HepG2 (cell line): ENCODE data around the gene ARMH1. TPM values are rescaled to one million over a fixed set of nuclear protein-coding genes. Genes with fewer than 3 reads are reported as not detected.

Source experiments
- HNRNPLL ChIP-seq: fragments of 200-400 bp; formaldehyde crosslinking; IDR thresholded peaks from 2 replicates; pipeline ENCODE4 v1.6.1; 2017; ENCODE audit warnings: mild to moderate bottlenecking, low read depth, low read length; ENCODE audit not compliant: poor library complexity, severe bottlenecking
- NFE2L1 ChIP-seq: sonication (generic); formaldehyde crosslinking; IDR thresholded peaks from 2 replicates; pipeline ENCODE4 v1.4.0; 2020; ENCODE audit warnings: missing genetic modification reagents, mild to moderate bottlenecking, borderline replicate concordance
- SAFB2 ChIP-seq: sonication (generic); formaldehyde crosslinking; IDR thresholded peaks from 2 replicates; pipeline ENCODE4 v1.5.1; 2020; ENCODE audit warnings: missing genetic modification reagents, low read depth, mild to moderate bottlenecking, borderline replicate concordance
- TAF1 ChIP-seq: sonication (generic); formaldehyde crosslinking; IDR thresholded peaks from 2 replicates; pipeline ENCODE4 v1.4.0; 2020; ENCODE audit warnings: missing genetic modification reagents
- TP53 ChIP-seq: sonication (generic); formaldehyde crosslinking; conservative IDR thresholded peaks from 2 replicates; pipeline ENCODE4 v1.4.0; 2020; ENCODE audit warnings: missing genetic modification reagents
- U2AF2 ChIP-seq: fragments of 200-400 bp; formaldehyde crosslinking; IDR thresholded peaks from 2 replicates; pipeline ENCODE4 v1.6.1; 2017; ENCODE audit warnings: low read depth, mild to moderate bottlenecking, low read length
- ZNF24 ChIP-seq: fragments of 450-650 bp; IDR thresholded peaks from 2 replicates; pipeline ENCODE4 v1.6.1; 2017; ENCODE audit warnings: antibody characterized with exemption, mild to moderate bottlenecking
- ZNF264 ChIP-seq: sonication (generic); formaldehyde crosslinking; IDR thresholded peaks from 2 replicates; pipeline ENCODE4 v1.4.0; 2020; ENCODE audit warnings: missing genetic modification reagents
- ZNF30 ChIP-seq: sonication (generic); formaldehyde crosslinking; IDR thresholded peaks from 2 replicates; pipeline ENCODE4 v1.5.0; 2020; ENCODE audit warnings: mild to moderate bottlenecking, missing genetic modification reagents
- ZNF619 ChIP-seq: sonication (generic); formaldehyde crosslinking; IDR thresholded peaks from 2 replicates; pipeline ENCODE4 v1.4.0; 2020; ENCODE audit warnings: mild to moderate bottlenecking, missing genetic modification reagents
- polyA plus RNA-seq, 8 experiments: library from polyadenylated mRNA; depleted of rRNA in 3 of 8; stranded (reverse) in 7 of 8; unstranded in 1 of 8; fragments of >200 nt; fragmentation: Illumina TruSeq in 4 of 8; extraction: Trizol in 4 of 8; gene quantifications; 2 replicates each; pipeline versions ENCODE4 v1.2.1 to v1.2.3, GENCODE V29; 2011 to 2016; ENCODE audit warnings: low read depth in 4 of 8, missing spikeins in 1 of 8, mixed read lengths in 1 of 8; ENCODE audit not compliant: insufficient read depth in 1 of 8
- total RNA-seq, 5 experiments: library from RNA; depleted of rRNA; stranded (reverse); fragments of >200 nt; fragmentation: Illumina TruSeq; extraction: Trizol; gene quantifications; 2 replicates each; pipeline ENCODE4 v1.2.3, GENCODE V29; 2016; ENCODE audit warnings: low read depth in 1 of 5
- TF ChIP-seq, protein P1 (sequence below): sonication (generic); formaldehyde crosslinking; IDR thresholded peaks from 2 replicates; pipeline ENCODE4 v1.4.0; 2020; ENCODE audit warnings: mild to moderate bottlenecking, missing genetic modification reagents, borderline replicate concordance
- TF ChIP-seq, protein P2 (sequence below): sonication (generic); formaldehyde crosslinking; conservative IDR thresholded peaks from 2 replicates; pipeline ENCODE4 v1.4.0; 2020; ENCODE audit warnings: missing genetic modification reagents
- TF ChIP-seq, protein P3 (sequence below): sonication (generic); formaldehyde crosslinking; IDR thresholded peaks from 2 replicates; pipeline ENCODE4 v1.5.0; 2020; ENCODE audit warnings: missing genetic modification reagents, mild to moderate bottlenecking, borderline replicate concordance
- TF ChIP-seq, protein P4 (sequence below), 2 experiments: sonication (generic) in 1 of 2; formaldehyde crosslinking in 1 of 2; IDR thresholded peaks; 2 replicates each; pipeline versions ENCODE4 v1.4.0 to v1.6.1; 2016 to 2020; ENCODE audit warnings: borderline replicate concordance in 1 of 2, low read depth in 1 of 2, mild to moderate bottlenecking in 1 of 2, missing genetic modification reagents in 1 of 2
- TF ChIP-seq, protein P5 (sequence below): sonication (generic); formaldehyde crosslinking; IDR thresholded peaks from 2 replicates; pipeline ENCODE4 v1.8.0; 2022; ENCODE audit warnings: missing genetic modification reagents, mild to moderate bottlenecking, inconsistent platforms, borderline replicate concordance

The ARMH1 gene
- total and polyA plus RNA-seq, 2 of the 13 experiments (the other 11 are each of a cell fraction or from before 2014, with no cell fraction given), result 0.69 TPM; not detected in 1

DNA sequence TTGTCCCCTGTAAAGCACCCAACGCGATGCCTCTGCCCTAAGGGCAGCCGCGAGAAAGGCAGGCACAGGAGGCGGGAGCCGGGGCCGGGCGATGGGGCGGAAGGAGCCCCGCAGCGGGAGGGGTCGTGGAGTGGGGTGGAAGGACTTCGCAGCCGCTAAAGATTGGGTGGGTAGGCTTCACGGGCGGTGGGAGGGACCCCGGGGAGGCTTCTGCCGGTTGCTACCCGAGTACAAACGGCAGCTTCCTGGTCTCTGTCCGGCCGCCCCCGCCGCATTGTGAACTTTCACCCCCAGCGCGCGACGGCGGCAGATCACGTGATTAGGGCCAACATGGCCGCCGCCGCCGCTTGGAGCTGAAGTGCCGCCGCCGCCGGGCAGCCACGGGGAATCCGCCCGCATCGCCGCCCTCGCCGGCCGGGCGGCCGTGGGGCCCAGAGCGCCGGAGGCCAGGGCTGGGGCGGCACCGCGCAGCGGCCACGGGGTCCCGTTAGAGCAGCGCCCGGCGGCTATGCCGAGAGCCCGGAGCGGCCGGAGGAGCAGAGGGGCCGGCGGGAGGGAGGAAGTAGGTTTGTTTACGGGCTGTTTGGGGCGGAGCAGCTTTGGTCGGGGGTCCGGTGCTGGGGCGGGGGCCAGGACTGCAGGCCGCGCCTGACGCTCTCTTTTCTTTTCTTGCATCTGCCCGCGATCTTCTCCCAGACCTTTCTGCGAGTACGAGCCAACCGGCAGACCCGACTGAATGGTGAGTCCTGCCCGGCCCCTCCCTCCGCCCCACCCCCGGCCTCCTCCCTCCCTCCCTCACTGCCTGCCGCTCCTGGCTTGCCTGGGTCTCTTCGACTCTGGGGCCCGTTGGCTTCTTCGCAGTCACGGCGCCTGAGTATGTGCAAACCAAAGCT, 42.6 kb upstream of the ARMH1 start (continued):
- no peak for TF ChIP-seq HNRNPLL
- peak; percentile 74 for TF ChIP-seq TAF1 (CRISPR knock-in tag)
- no peak for TF ChIP-seq ZNF619 (CRISPR knock-in tag)
- TF ChIP-seq ZNF30 (CRISPR knock-in tag), result no peak
- TF ChIP-seq NFE2L1 (CRISPR knock-in tag), result no peak
- TF ChIP-seq ZNF24, result no peak
- TF ChIP-seq U2AF2, result no peak
- TF ChIP-seq ZNF264, result no peak
- TF ChIP-seq, protein P1, sequence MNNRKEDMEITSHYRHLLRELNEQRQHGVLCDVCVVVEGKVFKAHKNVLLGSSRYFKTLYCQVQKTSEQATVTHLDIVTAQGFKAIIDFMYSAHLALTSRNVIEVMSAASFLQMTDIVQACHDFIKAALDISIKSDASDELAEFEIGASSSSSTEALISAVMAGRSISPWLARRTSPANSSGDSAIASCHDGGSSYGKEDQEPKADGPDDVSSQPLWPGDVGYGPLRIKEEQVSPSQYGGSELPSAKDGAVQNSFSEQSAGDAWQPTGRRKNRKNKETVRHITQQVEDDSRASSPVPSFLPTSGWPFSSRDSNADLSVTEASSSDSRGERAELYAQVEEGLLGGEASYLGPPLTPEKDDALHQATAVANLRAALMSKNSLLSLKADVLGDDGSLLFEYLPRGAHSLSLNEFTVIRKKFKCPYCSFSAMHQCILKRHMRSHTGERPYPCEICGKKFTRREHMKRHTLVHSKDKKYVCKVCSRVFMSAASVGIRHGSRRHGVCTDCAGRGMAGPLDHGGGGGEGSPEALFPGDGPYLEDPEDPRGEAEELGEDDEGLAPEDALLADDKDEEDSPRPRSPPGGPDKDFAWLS, result no peak
- no peak for TF ChIP-seq SAFB2 (CRISPR knock-in tag)
- no peak for TF ChIP-seq TP53 (CRISPR knock-in tag)
- TF ChIP-seq, protein P2, sequence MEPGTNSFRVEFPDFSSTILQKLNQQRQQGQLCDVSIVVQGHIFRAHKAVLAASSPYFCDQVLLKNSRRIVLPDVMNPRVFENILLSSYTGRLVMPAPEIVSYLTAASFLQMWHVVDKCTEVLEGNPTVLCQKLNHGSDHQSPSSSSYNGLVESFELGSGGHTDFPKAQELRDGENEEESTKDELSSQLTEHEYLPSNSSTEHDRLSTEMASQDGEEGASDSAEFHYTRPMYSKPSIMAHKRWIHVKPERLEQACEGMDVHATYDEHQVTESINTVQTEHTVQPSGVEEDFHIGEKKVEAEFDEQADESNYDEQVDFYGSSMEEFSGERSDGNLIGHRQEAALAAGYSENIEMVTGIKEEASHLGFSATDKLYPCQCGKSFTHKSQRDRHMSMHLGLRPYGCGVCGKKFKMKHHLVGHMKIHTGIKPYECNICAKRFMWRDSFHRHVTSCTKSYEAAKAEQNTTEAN (CRISPR knock-in tag), result no peak
- TF ChIP-seq, protein P3, sequence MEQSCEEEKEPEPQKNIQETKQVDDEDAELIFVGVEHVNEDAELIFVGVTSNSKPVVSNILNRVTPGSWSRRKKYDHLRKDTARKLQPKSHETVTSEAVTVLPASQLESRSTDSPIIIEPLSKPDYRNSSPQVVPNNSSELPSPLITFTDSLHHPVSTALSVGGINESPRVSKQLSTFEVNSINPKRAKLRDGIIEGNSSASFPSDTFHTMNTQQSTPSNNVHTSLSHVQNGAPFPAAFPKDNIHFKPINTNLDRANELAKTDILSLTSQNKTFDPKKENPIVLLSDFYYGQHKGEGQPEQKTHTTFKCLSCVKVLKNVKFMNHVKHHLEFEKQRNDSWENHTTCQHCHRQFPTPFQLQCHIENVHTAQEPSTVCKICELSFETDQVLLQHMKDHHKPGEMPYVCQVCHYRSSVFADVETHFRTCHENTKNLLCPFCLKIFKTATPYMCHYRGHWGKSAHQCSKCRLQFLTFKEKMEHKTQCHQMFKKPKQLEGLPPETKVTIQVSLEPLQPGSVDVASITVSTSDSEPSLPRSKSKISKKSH, result no peak
- TF ChIP-seq, protein P4, sequence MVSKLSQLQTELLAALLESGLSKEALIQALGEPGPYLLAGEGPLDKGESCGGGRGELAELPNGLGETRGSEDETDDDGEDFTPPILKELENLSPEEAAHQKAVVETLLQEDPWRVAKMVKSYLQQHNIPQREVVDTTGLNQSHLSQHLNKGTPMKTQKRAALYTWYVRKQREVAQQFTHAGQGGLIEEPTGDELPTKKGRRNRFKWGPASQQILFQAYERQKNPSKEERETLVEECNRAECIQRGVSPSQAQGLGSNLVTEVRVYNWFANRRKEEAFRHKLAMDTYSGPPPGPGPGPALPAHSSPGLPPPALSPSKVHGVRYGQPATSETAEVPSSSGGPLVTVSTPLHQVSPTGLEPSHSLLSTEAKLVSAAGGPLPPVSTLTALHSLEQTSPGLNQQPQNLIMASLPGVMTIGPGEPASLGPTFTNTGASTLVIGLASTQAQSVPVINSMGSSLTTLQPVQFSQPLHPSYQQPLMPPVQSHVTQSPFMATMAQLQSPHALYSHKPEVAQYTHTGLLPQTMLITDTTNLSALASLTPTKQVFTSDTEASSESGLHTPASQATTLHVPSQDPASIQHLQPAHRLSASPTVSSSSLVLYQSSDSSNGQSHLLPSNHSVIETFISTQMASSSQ (IDR thresholded peaks at IDR 0.05; ENCODE audit: low read depth), result no peak
- TF ChIP-seq, protein P4 (CRISPR knock-in tag; IDR thresholded peaks at IDR 0.05; ENCODE audit: borderline replicate concordance), result no peak
- TF ChIP-seq, protein P5, sequence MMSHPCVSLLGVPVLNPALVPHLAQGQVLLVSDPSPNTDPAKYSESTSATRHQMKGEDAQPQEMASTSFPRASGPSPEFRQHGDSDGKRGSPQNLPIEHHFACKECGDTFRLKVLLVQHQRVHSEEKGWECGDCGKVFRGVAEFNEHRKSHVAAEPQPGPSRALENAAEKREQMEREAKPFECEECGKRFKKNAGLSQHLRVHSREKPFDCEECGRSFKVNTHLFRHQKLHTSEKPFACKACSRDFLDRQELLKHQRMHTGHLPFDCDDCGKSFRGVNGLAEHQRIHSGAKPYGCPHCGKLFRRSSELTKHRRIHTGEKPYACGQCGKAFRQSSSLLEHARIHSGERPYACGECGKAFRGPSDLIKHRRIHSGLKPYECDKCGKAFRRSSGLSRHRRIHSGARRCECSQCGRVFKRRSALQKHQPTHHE (CRISPR knock-in tag), result 0 out of 2 replicates have a peak, but pooled peaks have one; percentile 35
